GM12874 (cell line): ENCODE results near the gene CLK3.

Experiments
- TF ChIP-seq, protein P1 (sequence below): IDR thresholded peaks from 2 replicates; pipeline ENCODE4 v1.5.1; 2011; ENCODE audit warnings: low read depth, mild to moderate bottlenecking, control low read depth, low read length, moderate library complexity; ENCODE audit not compliant: insufficient read depth

The CLK3 gene

DNA sequence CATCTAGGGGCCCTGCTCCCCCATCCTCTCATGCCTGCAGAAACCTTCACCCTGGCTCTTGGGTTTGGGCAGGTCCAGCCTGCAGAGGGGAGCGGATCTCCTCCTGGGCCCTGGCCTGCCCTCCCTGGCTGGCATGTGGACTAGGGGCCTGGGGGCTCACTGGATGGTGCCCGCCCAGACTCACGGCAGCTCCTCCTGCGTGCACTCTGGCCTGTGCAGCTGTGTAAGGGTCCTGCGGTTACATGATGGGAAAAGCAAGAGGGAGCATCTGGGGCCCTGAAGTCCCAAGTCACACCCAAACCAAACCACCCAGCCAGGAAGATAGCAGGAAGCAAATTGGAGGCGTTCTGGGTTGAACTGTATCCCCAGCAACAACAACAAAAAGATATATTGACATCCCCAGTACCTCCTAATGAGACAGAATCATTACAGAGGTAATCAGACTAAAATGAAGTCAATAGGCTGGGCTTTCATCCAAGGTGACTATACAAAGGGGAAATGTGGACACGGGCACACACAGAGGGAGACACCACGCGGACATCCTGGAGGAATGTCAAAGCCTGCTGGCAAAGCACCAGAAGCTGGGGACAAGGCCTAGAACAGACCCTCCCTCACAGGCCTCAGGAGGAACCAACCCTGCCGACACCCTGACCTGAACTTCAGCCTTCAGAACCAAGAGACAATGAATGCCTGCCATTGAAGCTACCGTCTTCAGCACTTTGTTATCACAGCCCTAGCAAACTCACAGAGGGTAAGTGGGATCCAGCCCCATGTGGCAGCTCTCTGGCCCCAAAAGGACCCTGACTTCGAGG is 10.4 kb upstream of the CLK3 start:
- TF ChIP-seq, protein P1, sequence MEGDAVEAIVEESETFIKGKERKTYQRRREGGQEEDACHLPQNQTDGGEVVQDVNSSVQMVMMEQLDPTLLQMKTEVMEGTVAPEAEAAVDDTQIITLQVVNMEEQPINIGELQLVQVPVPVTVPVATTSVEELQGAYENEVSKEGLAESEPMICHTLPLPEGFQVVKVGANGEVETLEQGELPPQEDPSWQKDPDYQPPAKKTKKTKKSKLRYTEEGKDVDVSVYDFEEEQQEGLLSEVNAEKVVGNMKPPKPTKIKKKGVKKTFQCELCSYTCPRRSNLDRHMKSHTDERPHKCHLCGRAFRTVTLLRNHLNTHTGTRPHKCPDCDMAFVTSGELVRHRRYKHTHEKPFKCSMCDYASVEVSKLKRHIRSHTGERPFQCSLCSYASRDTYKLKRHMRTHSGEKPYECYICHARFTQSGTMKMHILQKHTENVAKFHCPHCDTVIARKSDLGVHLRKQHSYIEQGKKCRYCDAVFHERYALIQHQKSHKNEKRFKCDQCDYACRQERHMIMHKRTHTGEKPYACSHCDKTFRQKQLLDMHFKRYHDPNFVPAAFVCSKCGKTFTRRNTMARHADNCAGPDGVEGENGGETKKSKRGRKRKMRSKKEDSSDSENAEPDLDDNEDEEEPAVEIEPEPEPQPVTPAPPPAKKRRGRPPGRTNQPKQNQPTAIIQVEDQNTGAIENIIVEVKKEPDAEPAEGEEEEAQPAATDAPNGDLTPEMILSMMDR = no peak

GRCh38 chr15:74605795-74606150 is 9.9 kb upstream of the CLK3 start:
- TF ChIP-seq, protein P1 = no peak

- TF ChIP-seq, protein P1 = no peak
Measured at GRCh38 chr15:74608786-74609185, 6.8 kb upstream of the CLK3 start.

DNA sequence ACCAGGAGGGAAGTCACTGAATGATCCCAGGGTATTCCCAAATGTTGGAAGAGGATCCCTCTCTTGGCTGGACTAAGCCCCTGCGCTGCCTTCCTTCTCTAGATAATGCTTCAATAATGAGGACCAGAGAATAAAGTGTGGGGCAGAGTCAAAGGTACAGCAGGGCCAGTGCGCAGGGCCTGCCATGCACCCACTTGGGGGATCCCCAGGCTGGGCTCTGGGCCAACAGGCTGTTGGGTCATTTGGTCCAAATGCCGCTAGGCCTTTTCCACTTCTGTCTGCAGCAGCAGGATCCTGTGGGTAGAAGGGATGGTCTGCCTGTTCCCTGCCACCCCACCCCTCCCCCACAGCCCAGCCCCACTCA is 5.7 kb upstream of the CLK3 start:
- TF ChIP-seq, protein P1 = no peak

- TF ChIP-seq, protein P1 = no peak
Measured at GRCh38 chr15:74610302-74610951, 5.2 kb upstream of the CLK3 start.

DNA sequence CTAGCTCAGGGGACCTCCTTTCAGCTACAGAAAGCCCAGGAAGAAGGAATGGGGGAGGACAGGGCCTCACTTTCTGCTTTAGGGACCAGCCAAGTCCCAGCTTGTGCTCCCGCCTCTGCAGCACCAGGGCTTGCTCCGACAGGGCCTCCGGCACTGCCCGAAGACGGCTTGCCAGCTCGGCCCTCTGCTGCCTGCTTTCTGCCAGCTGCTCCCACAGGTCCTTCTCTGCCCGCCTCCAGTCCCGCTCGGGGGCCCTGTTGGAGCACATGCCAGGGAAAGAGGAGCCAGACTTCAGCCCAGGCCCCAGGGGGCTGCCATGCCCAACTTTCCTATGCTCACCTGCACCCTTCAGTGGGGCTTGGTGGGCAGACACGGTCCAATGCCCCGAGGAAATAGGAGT is 4.3 kb upstream of the CLK3 start:
- TF ChIP-seq, protein P1 = no peak

- TF ChIP-seq, protein P1 = no peak
Measured at GRCh38 chr15:74611834-74612233, 3.8 kb upstream of the CLK3 start.
